ENCODE data around the gene PLCXD3. TPM values are rescaled to one million over a fixed set of nuclear protein-coding genes. Genes with fewer than 3 reads are reported as not detected.

Gene PLCXD3
- total and polyA plus RNA-seq, 12 donors, result 25.4 to 104 (median 51.6) TPM

GRCh38 chr5:41418220-41419031, 92.0 kb downstream of the PLCXD3 start:
- H3K4me1 ChIP-seq, result peaks cover 2 to 21% (median 10%) of the 10 kb centered on the region in 9 donors

GRCh38 chr5:41416336-41416735, 94.1 kb downstream of the PLCXD3 start:
- intact Hi-C loops (cut with DNase I), result loop anchor here in 1 of 10 donors (5.0 kb wide), 1 partner anchor 144 kb away; no protein-coding TSS in a partner anchor
- 67 to 70% methylated on average over 1 of the region's 1 CpG for WGBS, 2 donors

More at GRCh38 chr5:41418220-41419031, 92.0 kb downstream of the PLCXD3 start:
- H3K27ac ChIP-seq, result peak overlapping the region in 8 of 10 donors; percentile 7 to 68 (median 46)
- DNase-seq (no peak), ATAC-seq (peak in 7 of 8 donors; percentile 11 to 74 (median 60))
- intact Hi-C loops (cut with DNase I), result loop anchor here in 1 of 10 donors (5.0 kb wide), 1 partner anchor 146 kb away; no protein-coding TSS in a partner anchor
- H3K27me3 ChIP-seq, result no peaks in the 10 kb centered on the region
- 52% methylated on average over 2 of the region's 2 CpGs for whole genome bisulfite sequencing, 2 donors
- no peak overlapping the region for H3K4me3 ChIP-seq
- H3K9me3 ChIP-seq, result no peaks in the 10 kb centered on the region
- no peak for TF ChIP-seq CTCF (IDR thresholded peaks at IDR 0.05)
- no peaks in the 10 kb centered on the region for H3K36me3 ChIP-seq

GRCh38 chr5:41415242-41415641, 95.2 kb downstream of the PLCXD3 start:
- 64 to 72% methylated on average over 1 of the region's 1 CpG for WGBS, 2 donors
- Histone ChIP-seq H3K27ac (peak overlapping the region in 5 of 10 donors; percentile 13 to 46 (median 21)), H3K9me3 (no peaks in the 10 kb centered on the region), H3K4me1 (peaks cover 0 to 26% (median 10%) of the 10 kb centered on the region in 9 donors), H3K27me3 (no peaks in the 10 kb centered on the region), H3K36me3 (no peaks in the 10 kb centered on the region), H3K4me3 (no peak overlapping the region)
- intact Hi-C loops (cut with DNase I), result loop anchor here in 1 of 10 donors (5.0 kb wide), 1 partner anchor 143 kb away; no protein-coding TSS in a partner anchor
- DNase-seq, result no peak
- no peak for ATAC-seq
- no peak for TF ChIP-seq CTCF (IDR thresholded peaks at IDR 0.05)

More at GRCh38 chr5:41416336-41416735, 94.1 kb downstream of the PLCXD3 start:
- peak in 3 of 8 donors; percentile 27 to 70 (median 44) for ATAC-seq
- no peaks in the 10 kb centered on the region for H3K36me3 ChIP-seq
- H3K4me3 ChIP-seq, result no peak overlapping the region
- H3K4me1 ChIP-seq, result peaks cover 2 to 27% (median 13%) of the 10 kb centered on the region in 9 donors
- no peak for TF ChIP-seq CTCF (IDR thresholded peaks at IDR 0.05)
- no peaks in the 10 kb centered on the region for H3K27me3 ChIP-seq
- peak overlapping the region in 4 of 10 donors; percentile 4 to 46 (median 20) for H3K27ac ChIP-seq
- DNase-seq, result no peak
- no peaks in the 10 kb centered on the region for H3K9me3 ChIP-seq

GRCh38 chr5:41414598-41414997, 95.8 kb downstream of the PLCXD3 start:
- Histone ChIP-seq H3K27me3 (no peaks in the 10 kb centered on the region), H3K27ac (peak overlapping the region in 5 of 10 donors; percentile 11 to 46 (median 18)), H3K36me3 (no peaks in the 10 kb centered on the region), H3K4me3 (no peak overlapping the region), H3K9me3 (no peaks in the 10 kb centered on the region), H3K4me1 (peaks cover 0 to 29% (median 10%) of the 10 kb centered on the region in 9 donors)
- TF ChIP-seq CTCF (IDR thresholded peaks at IDR 0.05), result no peak
- intact Hi-C loops (cut with DNase I), result no loop called here
- DNase-seq (no peak), ATAC-seq (peak in 5 of 8 donors; percentile 66 to 83 (median 73))
- 85 to 86% methylated on average over 2 of the region's 2 CpGs for WGBS, 2 donors
